Activated CD4-positive, alpha-beta T cell treated with anti-CD3 and anti-CD28 coated beads, Interleukin-2, Interleukin-4, amounts not matched to agents 100 ng/mL and 50 ng/mL, durations not matched to agents 16 hours and 8 hours (primary cell): Measurements from ENCODE around the gene DRAM2.
"Not testable (repeated sequence)": the region's sequence is repeated elsewhere in the genome, so short reads cannot be mapped to it uniquely, and the experiment has no call there.

Source experiments
- DNase-seq: peaks from one replicate; pipeline ENCODE4 v3.0.0-alpha.2; 2020; ENCODE audit warnings: low spot score

DRAM2 gene

GRCh38 chr1:111142356-111142975, 2.6 kb upstream of the DRAM2 start:
- DNase-seq: no peak

DNA sequence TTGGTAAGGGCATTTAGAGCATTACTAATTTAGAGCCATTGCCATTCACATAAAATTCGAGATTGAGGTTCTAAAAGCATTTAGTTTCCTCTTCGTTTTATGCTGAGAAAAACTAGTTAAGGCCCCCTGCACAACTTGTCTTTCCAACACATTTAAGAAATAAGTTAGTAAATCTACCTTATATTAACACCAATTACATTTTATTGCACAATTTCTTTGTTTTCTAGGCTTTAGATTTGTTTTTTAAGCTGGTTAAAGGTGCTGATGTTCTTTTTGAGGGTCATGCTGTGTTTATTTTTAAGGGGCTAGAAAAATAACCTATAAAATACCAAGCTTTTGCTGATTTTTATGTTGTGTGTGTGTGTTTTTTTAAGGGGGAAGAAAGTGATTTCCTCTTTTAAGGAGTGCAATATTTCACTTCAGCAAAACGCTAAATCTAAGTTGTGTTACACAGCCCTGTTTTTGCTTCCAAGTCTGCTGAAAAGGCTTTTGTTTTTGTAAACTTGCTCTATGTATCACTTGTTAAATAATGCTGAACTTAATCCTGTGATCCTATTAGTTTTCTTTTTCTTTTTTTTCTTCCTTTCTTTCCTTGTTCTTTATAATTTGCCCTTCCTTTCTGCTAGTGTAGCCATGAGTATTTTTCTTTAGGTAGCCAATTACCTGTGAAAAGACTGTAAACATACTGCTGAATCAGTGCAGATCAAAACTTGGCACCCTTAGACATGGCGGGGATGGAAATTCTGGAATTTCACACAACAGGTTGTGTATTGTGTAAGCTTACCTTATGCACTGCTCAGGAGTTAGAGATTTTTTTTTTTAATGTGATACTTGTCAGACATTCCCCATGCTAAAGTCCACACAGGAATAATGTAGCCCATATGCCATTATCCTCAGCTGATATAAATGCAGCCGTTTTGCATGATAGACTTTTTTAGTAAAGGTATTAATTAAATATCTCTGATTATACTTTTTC, 1.6 kb upstream of the DRAM2 start:
- DNase-seq: no peak

DNA sequence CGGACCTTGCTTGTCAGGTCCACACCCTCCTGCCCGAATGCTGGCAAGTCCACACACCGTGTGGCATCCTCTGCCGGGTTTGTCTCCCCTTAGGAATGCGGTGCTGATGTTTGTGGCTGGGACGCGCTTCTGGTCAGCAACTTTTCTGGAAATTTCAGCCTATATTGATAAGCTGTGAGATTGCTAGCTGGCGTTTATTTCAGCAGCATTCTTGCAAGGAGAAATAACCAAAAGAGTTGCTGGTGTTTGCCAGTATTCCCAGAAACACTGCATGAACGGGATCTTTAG, 731 bp upstream of the DRAM2 start:
- peak; percentile 6 for DNase-seq

DNA sequence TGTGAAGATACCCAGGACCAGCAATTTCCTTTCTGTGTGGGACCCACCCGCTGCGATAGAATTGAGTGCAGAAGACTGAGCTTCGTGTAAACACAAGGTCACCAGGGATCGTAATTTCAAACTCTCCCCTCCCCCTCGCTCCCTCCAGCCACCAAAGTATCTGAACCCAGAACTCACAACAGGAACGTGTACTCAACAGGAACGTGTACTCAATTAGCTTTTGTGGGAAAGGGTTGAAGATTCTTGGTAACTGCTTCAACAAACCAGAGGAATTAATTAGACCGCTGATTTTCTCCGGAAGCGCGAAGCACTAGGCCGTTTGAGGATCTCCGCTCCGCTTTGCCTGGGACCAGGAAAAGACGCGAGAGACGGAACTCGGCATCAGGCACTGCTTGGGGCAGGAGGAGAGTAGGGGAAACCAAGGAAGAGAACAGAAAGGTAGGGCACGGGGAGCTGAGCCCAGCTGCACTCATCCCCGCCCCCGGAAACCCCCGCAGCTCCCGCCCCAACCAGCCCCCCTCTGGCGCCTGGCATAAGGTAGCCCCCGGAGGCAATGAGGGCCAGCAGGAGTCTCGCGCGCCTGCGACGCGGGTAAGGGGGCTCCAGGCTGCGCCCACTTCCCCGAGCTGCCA, 453 bp downstream of the DRAM2 start:
- peak; percentile 37 for DNase-seq

DNA sequence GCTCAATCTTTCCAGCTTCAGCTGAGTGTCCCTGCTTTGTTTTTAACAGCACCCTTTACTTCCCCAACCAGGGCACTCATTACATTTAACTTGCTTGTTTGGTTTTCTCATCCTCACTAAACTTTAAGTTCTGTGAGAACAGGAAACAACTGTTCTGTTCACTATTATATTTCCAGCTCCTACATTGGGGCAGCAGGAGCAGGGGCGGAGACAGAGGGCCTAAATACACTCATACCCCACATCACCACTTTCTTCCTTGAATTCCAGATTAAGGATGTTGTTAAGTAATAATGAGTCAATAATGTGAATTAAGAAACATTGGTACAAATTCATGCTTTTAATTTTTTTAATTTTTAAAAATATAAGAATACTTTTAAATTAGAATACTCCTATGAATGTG, 6.0 kb downstream of the DRAM2 start:
- no peak for DNase-seq

DNA sequence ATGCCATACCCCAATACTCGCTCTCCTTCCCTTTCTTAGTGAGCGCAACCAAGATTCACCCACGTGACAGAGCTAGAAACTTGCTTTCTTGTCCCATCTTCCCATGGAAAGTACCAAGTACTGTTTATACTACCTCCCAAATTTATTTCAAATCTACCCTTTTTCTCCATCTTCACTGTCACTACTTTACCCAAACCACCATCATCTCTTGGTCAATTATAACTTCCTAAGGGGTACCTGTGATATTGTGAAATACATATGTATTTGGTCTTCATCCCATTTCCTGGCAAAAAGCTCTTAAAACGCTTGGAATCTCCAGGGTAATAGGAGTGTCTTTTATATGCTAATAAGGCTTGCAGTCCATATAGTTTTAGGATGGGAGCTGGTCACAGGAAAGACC, 8.2 kb downstream of the DRAM2 start:
- no peak for DNase-seq

DNA sequence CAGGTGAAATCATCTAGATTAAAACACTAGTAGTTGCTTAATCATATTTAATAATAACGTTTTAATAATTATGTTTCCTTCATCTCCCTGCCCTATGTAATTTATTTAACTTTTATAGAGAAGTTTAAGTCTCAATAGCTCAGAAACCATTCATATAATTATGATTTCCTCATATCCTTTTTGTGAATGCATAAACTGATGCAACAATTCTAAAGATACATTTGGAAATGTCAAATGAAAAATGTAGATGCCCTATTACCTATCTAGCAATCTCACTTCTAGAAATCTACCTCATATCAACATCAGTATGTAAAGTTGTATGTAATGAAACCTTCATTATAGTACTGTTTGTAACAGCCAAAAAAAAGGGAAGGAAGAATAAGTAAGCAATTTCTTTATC, 10.5 kb downstream of the DRAM2 start:
- DNase-seq: no peak

- DNase-seq: no peak
These were observed 11.8 kb downstream of the DRAM2 start for GRCh38 chr1:111127923-111128643.

- no peak for DNase-seq
These were observed 13.5 kb downstream of the DRAM2 start for GRCh38 chr1:111126354-111126753.

DNA sequence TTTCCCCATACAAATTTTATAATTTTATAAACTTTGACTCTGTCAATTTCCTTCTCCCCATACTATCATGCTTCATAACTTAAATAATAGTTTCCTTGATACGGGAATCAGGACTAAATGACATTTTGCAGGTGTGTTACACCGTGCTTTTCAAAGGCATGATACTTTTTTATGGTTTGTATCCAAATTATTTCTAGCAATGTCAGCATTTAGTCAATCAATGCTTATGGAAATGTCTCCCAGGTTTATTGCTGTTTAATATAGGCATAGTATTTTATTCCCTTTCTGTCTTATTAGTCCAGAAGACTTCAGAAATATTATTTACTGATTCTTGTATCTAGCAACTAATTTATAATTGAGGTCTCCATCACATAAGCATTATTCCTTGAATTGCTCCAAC, 23.4 kb downstream of the DRAM2 start:
- DNase-seq: no peak

DNA sequence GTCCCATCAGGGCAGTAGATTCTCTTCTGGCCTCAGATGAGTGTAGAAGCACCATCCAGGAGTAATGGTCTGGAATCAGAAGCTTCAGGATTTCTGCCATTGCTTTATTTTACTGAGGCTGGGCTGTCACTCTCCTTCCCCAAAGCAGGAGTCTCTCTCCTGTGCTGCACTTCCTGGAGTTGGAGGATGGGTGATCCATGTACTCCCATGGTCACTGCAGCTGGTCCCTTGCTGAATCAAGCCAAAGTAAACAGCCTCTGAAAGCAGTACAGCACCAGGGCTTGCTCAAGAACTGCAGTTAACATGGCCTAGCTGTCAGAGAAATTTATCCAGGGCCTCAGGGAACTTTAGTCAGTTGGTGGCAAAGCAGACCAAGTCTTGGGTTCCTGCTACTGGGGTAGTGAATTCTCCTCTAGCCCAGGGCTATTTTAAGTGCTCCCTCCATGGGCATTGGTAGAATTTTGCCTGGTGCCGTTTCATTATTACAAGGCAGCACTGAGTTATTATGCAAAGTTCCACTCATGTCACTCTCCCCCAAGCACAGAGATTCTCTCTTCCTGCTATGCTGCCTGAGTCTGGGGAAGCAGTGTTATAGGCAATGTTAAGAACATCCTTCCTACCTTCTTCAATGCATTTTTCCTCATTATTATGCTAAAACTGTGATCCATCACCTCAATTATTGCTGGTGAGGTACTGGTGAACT, 29.5 kb downstream of the DRAM2 start:
- DNase-seq: no peak

GRCh38 chr1:111104981-111105380, 34.9 kb downstream of the DRAM2 start:
- DNase-seq: no peak

DNA sequence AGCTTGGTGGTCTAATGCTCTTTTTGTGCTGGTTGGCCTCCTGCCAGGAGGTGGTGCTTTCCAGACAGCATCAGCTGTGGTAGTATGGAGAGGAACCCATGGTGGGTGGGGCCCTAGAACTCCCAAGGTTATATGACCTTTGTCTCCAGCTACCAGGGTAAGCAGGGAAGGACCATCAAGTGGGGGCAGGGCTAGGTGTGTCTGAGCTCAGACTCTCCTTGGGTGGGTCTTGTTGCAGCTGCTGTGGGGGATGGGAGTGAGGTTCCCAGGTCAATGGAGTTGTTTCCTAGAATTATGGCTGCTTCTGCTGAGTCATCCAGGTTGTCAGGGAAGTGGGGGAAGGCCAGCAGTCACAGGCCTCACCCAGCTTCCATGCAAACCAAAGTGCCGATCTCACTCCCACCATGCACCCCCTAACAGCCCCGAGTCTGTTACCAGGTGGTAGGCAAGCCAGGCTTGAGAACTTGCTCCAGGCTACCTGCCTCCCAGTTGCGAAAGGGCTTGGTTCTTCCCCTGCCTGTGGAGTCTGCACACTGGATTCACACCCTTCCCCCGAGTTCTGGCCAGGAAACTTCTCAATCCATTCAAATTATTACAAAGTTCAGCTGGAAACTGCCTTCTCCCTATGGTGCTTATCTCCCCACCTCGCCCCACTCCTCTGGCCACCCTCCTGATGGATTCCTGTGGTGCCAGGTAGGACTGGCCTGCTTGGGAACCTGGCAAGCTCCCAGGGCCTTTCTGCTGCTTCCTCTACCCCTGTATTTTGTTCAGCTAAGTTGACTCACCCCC, 37.8 kb downstream of the DRAM2 start:
- DNase-seq: no peak

- DNase-seq: no peak
These were observed 40.6 kb downstream of the DRAM2 start for GRCh38 chr1:111099289-111099688.

DNA sequence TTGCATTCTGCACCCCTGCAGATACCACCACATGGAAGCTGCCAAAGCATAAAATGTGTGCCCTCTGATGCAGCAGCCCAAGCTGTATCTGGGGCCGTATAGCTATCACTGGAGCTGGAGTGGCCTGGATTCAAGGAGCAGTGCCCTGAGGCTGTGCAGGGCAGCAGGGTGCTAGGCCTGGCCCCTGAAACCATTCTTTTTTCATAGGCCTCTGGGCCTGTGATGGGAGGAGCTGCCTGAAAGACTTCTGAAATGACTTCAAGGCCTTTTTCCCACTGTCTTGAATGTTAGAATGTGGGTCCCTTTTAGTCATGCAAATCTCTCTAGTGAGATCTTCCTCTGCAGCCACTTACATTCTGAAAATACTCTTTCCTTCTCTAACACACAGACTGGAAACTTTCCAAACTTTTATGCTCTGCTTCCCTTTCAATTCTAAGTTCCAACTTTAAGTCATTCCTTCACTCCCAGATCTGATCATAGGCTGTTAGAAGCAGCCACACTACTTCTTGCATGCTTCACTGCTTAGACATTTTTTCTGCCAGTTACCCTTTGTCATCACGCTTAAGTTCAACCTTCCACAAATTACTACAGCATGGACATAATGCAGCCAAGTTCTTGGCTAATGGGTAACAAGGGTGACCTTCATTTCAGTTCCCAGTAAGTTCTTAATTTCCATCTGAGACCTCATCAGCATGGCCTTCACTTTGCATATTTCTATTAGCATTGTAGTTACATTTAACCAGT, 42.4 kb downstream of the DRAM2 start:
- no peak for DNase-seq

DNA sequence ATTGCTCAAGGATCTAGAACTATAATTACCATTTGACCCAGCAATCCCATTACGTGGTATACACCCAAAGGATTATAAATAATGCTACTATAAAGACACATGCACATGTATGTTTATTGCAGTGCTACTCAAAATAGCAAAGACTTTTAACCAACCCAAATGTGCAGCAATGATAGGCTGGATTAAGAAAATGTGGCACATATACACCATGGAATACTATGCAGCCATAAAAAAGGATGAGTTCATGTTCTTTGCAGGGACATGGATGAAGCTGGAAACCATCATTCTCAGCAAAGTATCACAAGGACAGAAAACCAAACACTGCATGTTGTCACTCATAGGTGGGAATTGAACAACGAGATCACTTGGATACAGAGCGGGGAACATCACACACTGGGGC, 44.5 kb downstream of the DRAM2 start:
- not testable (repeated sequence) for DNase-seq

GRCh38 chr1:111089638-111090037, 50.3 kb downstream of the DRAM2 start:
- DNase-seq: no peak

GRCh38 chr1:111085676-111086075, 54.2 kb downstream of the DRAM2 start:
- DNase-seq: no peak

GRCh38 chr1:111084999-111085398, 54.9 kb downstream of the DRAM2 start:
- no peak for DNase-seq

DNA sequence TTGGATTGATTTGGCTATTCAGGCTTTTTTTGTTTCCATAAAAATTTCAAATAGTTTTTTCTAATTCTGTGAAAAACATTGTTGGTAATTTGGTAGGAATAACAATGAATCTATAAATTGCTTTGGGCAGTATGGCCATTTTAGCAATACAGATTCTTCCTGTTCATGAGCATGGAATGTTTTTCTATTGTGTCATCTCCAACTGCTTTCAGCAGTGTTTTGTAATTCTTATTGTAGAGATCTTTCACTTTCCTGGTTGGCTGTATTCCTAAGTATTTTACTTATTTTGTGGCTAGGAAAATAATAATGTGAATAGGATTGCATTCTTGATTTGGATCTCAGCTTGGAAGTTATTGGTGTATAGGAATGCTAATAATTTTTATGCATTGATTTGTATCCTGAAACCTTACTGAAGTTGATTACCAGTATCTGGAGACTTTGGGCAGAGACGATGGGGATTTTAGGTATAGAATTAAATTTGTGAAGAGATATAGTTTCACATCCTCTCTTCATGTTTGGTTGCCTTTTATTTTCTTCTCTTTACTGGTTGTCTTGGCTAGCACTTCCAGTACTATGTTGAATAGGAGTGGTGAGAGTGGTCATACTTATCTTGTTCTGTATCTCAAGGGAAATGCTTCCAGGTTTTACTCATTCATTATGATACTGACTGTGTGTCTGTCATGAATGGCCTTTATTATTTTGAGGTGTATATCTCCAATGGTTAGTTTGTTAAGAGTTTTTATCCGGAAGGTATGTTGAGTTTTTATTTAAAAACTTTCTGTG, 57.3 kb downstream of the DRAM2 start:
- no peak for DNase-seq
